Spinal cord (tissue), 10 donors: ENCODE results near the gene MAGEB2. TPM values are rescaled to one million over a fixed set of nuclear protein-coding genes. Genes with fewer than 3 reads are reported as not detected.

Experiments used
- DNase-seq, 6 donors: peaks; one replicate each; pipeline versions ENCODE4 v3.0.0 to v3.0.0-alpha.2; 2013 to 2015; ENCODE audit warnings: low spot score in 6 of 6, low read depth in 4 of 6
- H3K27ac ChIP-seq: one replicate; pipeline ENCODE4 v1.5.1; 2013; ENCODE audit warnings: low read depth, low read length, control low read depth
- H3K27me3 ChIP-seq: one replicate; pipeline ENCODE4 v1.6.1; 2013; ENCODE audit warnings: low read length; ENCODE audit not compliant: control insufficient read depth, insufficient read depth
- H3K36me3 ChIP-seq: one replicate; pipeline ENCODE4 v1.6.1; 2013; ENCODE audit warnings: low read length; ENCODE audit not compliant: control insufficient read depth, insufficient read depth
- H3K4me1 ChIP-seq: one replicate; pipeline ENCODE4 v1.6.1; 2013; ENCODE audit warnings: low read length; ENCODE audit not compliant: control insufficient read depth, insufficient read depth
- H3K4me3 ChIP-seq: one replicate; pipeline ENCODE4 v1.5.1; 2013; ENCODE audit warnings: low read depth, low read length, control low read depth
- H3K9me3 ChIP-seq: one replicate; pipeline ENCODE4 v1.6.1; 2013; ENCODE audit warnings: low read length; ENCODE audit not compliant: control insufficient read depth, insufficient read depth
- WGBS: methylation state at CpG from one replicate; pipeline ENCODE4 v1.1.5; 2013; ENCODE audit warnings: missing lambda C conversion rate; ENCODE audit not compliant: insufficient coverage; 5-methylcytosine and 5-hydroxymethylcytosine counted together
- polyA plus RNA-seq, 2 donors: library from polyadenylated mRNA; unstranded; fragments of 120-200 nt; gene quantifications; one replicate each; pipeline ENCODE4 v1.2.1, GENCODE V29; 2013; ENCODE audit not compliant: insufficient read length in 2 of 2
- total RNA-seq, 2 donors: library from RNA; depleted of rRNA in 1 of 2; stranded (reverse); fragments of 120-200 nt in 1 of 2; fragments of >200 nt in 1 of 2; gene quantifications; one replicate each; pipeline versions ENCODE4 v1.2.3 to v1.2.4, GENCODE V29; 2013 to 2014
- donor health status: healthy.

MAGEB2 gene
- total and polyA plus RNA-seq, 4 donors: not detected

GRCh38 chrX:30262763-30263162, 47.4 kb downstream of the MAGEB2 start:
- no peak overlapping the region for H3K4me3 ChIP-seq
- H3K27ac ChIP-seq: no peak overlapping the region
- H3K36me3 ChIP-seq: no peaks in the 10 kb centered on the region
- H3K9me3 ChIP-seq: no peaks in the 10 kb centered on the region
- WGBS: no CpG with 5 or more reads among the region's 1 CpG
- no peak for DNase-seq
- H3K4me1 ChIP-seq: no peaks in the 10 kb centered on the region
- no peaks in the 10 kb centered on the region for H3K27me3 ChIP-seq

Other genes with a start within 250 kb of the MAGEB2 start
- not detected for gene MAGEB3, start 15.1 kb downstream of the MAGEB2 start, total RNA-seq
- gene MAGEB3, start 15.1 kb downstream of the MAGEB2 start, polyA plus RNA-seq: not detected
- gene MAGEB4, start 26.4 kb downstream of the MAGEB2 start, total RNA-seq: not detected
- gene MAGEB4, start 26.4 kb downstream of the MAGEB2 start, polyA plus RNA-seq: not detected
- gene MAGEB1, start 31.6 kb downstream of the MAGEB2 start, total RNA-seq: not detected
- not detected for gene MAGEB1, start 31.6 kb downstream of the MAGEB2 start, polyA plus RNA-seq
- 1 to 10 TPM; 1.4 to 2.3 TPM for gene NR0B1, start 93.8 kb downstream of the MAGEB2 start, total RNA-seq
- gene NR0B1, start 93.8 kb downstream of the MAGEB2 start, polyA plus RNA-seq: 1 to 10 TPM; 4.8 to 5.2 TPM